ENCODE results near the gene COG5. TPM values are rescaled to one million over a fixed set of nuclear protein-coding genes. Genes with fewer than 3 reads are reported as not detected.

COG5 gene
- total and polyA plus RNA-seq, 2 experiments from 2014 or later, result 15.4 to 36.5 TPM

DNA sequence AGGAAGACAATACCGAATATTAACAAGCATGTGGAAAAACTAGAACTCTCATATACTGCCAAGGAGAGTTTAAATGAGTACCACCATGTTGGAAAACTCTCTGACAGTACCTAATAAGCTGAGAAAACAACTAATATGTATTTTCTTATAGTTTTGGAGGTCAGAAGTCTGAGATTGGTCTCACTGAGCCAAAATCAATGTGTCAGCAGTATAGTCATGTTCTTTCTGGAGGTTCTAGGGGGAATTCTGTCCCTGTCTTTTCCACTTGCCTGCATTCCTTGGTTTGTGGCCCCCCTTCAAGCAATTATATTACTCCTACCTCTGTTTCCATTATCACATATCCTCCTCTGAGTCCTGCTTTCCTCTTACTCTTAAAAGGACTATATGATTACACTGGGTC, 250.4 kb downstream of the COG5 start:
- Histone ChIP-seq H2AFZ (no peak overlapping the region), H3K79me2 (replicated peaks; ENCODE audit: insufficient read depth) (no peaks in the 10 kb centered on the region), H3K27ac (ENCODE audit: low read depth) (no peak overlapping the region), H3K4me2 (no peak overlapping the region), H3K9me2 (ENCODE audit: insufficient read depth) (no peaks in the 10 kb centered on the region), H3K4me1 (ENCODE audit: insufficient read depth) (no peaks in the 10 kb centered on the region), H3K4me3 (no peak overlapping the region), H4K20me1 (replicated peaks; ENCODE audit: insufficient read depth) (0 out of 2 replicates have a peak, but pooled peaks cover 4% of the 10 kb centered on the region), H3F3A (replicated peaks; ENCODE audit: low read depth) (no peaks in the 10 kb centered on the region), H3K27me3 (ENCODE audit: insufficient read depth) (no peaks in the 10 kb centered on the region), H3K36me3 (ENCODE audit: insufficient read depth) (no peaks in the 10 kb centered on the region)
- Mint-ChIP-seq H3K27me3 (ENCODE audit: insufficient read depth, low read depth, poor library complexity) (no peaks in the 10 kb centered on the region), H3K36me3 (ENCODE audit: low read depth) (no peaks in the 10 kb centered on the region), H3K27ac (no peak overlapping the region), H3K9me3 (no peaks in the 10 kb centered on the region), H3K4me1 (peaks cover 9% of the 10 kb centered on the region), H3K4me3 (no peak overlapping the region)
- TF ChIP-seq EZH2phosphoT487 (IDR thresholded peaks at IDR 0.05; ENCODE audit: unreplicated experiment), result no peak
- TF ChIP-seq, protein P1, sequence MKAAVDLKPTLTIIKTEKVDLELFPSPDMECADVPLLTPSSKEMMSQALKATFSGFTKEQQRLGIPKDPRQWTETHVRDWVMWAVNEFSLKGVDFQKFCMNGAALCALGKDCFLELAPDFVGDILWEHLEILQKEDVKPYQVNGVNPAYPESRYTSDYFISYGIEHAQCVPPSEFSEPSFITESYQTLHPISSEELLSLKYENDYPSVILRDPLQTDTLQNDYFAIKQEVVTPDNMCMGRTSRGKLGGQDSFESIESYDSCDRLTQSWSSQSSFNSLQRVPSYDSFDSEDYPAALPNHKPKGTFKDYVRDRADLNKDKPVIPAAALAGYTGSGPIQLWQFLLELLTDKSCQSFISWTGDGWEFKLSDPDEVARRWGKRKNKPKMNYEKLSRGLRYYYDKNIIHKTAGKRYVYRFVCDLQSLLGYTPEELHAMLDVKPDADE (IDR thresholded peaks at IDR 0.05), result no peak
- no peak for TF ChIP-seq CTCF (conservative IDR thresholded peaks at IDR 0.05; ENCODE audit: low read depth in 2 of 2)
- no peak for TF ChIP-seq STAT1 (IDR thresholded peaks at IDR 0.05; ENCODE audit: unreplicated experiment)
- TF ChIP-seq, protein P2, sequence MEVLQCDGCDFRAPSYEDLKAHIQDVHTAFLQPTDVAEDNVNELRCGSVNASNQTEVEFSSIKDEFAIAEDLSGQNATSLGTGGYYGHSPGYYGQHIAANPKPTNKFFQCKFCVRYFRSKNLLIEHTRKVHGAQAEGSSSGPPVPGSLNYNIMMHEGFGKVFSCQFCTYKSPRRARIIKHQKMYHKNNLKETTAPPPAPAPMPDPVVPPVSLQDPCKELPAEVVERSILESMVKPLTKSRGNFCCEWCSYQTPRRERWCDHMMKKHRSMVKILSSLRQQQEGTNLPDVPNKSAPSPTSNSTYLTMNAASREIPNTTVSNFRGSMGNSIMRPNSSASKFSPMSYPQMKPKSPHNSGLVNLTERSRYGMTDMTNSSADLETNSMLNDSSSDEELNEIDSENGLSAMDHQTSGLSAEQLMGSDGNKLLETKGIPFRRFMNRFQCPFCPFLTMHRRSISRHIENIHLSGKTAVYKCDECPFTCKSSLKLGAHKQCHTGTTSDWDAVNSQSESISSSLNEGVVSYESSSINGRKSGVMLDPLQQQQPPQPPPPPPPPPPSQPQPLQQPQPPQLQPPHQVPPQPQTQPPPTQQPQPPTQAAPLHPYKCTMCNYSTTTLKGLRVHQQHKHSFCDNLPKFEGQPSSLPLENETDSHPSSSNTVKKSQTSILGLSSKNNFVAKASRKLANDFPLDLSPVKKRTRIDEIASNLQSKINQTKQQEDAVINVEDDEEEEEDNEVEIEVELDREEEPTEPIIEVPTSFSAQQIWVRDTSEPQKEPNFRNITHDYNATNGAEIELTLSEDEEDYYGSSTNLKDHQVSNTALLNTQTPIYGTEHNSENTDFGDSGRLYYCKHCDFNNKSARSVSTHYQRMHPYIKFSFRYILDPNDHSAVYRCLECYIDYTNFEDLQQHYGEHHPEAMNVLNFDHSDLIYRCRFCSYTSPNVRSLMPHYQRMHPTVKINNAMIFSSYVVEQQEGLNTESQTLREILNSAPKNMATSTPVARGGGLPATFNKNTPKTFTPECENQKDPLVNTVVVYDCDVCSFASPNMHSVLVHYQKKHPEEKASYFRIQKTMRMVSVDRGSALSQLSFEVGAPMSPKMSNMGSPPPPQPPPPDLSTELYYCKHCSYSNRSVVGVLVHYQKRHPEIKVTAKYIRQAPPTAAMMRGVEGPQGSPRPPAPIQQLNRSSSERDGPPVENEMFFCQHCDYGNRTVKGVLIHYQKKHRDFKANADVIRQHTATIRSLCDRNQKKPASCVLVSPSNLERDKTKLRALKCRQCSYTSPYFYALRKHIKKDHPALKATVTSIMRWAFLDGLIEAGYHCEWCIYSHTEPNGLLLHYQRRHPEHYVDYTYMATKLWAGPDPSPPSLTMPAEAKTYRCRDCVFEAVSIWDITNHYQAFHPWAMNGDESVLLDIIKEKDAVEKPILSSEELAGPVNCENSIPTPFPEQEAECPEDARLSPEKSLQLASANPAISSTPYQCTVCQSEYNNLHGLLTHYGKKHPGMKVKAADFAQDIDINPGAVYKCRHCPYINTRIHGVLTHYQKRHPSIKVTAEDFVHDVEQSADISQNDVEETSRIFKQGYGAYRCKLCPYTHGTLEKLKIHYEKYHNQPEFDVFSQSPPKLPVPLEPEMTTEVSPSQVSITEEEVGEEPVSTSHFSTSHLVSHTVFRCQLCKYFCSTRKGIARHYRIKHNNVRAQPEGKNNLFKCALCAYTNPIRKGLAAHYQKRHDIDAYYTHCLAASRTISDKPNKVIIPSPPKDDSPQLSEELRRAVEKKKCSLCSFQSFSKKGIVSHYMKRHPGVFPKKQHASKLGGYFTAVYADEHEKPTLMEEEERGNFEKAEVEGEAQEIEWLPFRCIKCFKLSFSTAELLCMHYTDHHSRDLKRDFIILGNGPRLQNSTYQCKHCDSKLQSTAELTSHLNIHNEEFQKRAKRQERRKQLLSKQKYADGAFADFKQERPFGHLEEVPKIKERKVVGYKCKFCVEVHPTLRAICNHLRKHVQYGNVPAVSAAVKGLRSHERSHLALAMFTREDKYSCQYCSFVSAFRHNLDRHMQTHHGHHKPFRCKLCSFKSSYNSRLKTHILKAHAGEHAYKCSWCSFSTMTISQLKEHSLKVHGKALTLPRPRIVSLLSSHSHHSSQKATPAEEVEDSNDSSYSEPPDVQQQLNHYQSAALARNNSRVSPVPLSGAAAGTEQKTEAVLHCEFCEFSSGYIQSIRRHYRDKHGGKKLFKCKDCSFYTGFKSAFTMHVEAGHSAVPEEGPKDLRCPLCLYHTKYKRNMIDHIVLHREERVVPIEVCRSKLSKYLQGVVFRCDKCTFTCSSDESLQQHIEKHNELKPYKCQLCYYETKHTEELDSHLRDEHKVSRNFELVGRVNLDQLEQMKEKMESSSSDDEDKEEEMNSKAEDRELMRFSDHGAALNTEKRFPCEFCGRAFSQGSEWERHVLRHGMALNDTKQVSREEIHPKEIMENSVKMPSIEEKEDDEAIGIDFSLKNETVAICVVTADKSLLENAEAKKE (CRISPR knock-in tag; IDR thresholded peaks at IDR 0.05), result no peak
- TF ChIP-seq EZH2 (IDR thresholded peaks at IDR 0.05; ENCODE audit: low read depth, unreplicated experiment), result no peak
- TF ChIP-seq, protein P3, sequence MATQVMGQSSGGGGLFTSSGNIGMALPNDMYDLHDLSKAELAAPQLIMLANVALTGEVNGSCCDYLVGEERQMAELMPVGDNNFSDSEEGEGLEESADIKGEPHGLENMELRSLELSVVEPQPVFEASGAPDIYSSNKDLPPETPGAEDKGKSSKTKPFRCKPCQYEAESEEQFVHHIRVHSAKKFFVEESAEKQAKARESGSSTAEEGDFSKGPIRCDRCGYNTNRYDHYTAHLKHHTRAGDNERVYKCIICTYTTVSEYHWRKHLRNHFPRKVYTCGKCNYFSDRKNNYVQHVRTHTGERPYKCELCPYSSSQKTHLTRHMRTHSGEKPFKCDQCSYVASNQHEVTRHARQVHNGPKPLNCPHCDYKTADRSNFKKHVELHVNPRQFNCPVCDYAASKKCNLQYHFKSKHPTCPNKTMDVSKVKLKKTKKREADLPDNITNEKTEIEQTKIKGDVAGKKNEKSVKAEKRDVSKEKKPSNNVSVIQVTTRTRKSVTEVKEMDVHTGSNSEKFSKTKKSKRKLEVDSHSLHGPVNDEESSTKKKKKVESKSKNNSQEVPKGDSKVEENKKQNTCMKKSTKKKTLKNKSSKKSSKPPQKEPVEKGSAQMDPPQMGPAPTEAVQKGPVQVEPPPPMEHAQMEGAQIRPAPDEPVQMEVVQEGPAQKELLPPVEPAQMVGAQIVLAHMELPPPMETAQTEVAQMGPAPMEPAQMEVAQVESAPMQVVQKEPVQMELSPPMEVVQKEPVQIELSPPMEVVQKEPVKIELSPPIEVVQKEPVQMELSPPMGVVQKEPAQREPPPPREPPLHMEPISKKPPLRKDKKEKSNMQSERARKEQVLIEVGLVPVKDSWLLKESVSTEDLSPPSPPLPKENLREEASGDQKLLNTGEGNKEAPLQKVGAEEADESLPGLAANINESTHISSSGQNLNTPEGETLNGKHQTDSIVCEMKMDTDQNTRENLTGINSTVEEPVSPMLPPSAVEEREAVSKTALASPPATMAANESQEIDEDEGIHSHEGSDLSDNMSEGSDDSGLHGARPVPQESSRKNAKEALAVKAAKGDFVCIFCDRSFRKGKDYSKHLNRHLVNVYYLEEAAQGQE (IDR thresholded peaks at IDR 0.05; ENCODE audit: unreplicated experiment), result no peak
- TF ChIP-seq ZNF114 (CRISPR knock-in tag; IDR thresholded peaks at IDR 0.05), result no peak
- no peak for TF ChIP-seq POLR2AphosphoS5 (IDR thresholded peaks at IDR 0.05; ENCODE audit: low read depth)
- no peak for TF ChIP-seq CREB1 (CRISPR knock-in tag; IDR thresholded peaks at IDR 0.05; ENCODE audit: low read depth)
- TF ChIP-seq JUNB (IDR thresholded peaks at IDR 0.05; ENCODE audit: unreplicated experiment), result no peak
- no peak for TF ChIP-seq NANOG (IDR thresholded peaks at IDR 0.05; ENCODE audit: borderline replicate concordance)
- TF ChIP-seq ZNF331 (CRISPR knock-in tag; IDR thresholded peaks at IDR 0.05; ENCODE audit: low read depth), result no peak
- DNase-seq (ENCODE audit: low spot score) (no peak), ATAC-seq (no peak)
